Endothelial cell of umbilical vein (primary cell): Measurements from ENCODE around the gene ECHDC1. TPM values are rescaled to one million over a fixed set of nuclear protein-coding genes. Genes with fewer than 3 reads are reported as not detected.

ENCODE experiments used
- BruUV-seq: library from RNA; stranded (reverse); fragments of 400-500 nt; replicated peaks from 2 replicates; lab custom pipeline; 2021; lab: Mats Ljungman, UMichigan
- CTCF ChIA-PET: fragments of 300-600, 350-600 bp; sonication (Branson Sonifier 250); formaldehyde crosslinking; loops from one replicate; lab custom pipeline; 2021; ENCODE audit warnings: antibody characterized with exemption, inconsistent platforms; lab: Charles Lee
- POLR2A ChIA-PET: fragments of 300-600, 350-600 bp; sonication (Branson Sonifier 250); formaldehyde crosslinking; loops from one replicate; lab custom pipeline; 2021; ENCODE audit warnings: antibody characterized with exemption, inconsistent platforms; lab: Charles Lee
- DNase-seq: peaks from one replicate; pipeline ENCODE4 v3.0.0-alpha.2; 2011; ENCODE audit warnings: low read depth, low spot score
- FAIRE-seq: peaks from 2 replicates; lab custom pipeline; 2011; peaks lifted over from hg19 to GRCh38; lab: Jason Lieb, UNC
- H2AFZ ChIP-seq: 2 replicates; pipeline ENCODE4 v1.6.0; 2012; ENCODE audit warnings: low read depth, low read length, control low read depth, inconsistent platforms
- H3K27ac ChIP-seq: 2 replicates; pipeline ENCODE4 v1.5.1; 2011; ENCODE audit warnings: low read depth, mild to moderate bottlenecking, control low read depth, low read length, moderate library complexity; ENCODE audit not compliant: insufficient read depth
- H3K27me3 ChIP-seq, 2 experiments: 2 replicates each; pipeline versions ENCODE4 v1.6.0 to v1.6.1; 2011; ENCODE audit warnings: low read length in 2 of 2, mixed read lengths in 1 of 2; ENCODE audit not compliant: control insufficient read depth in 2 of 2, insufficient read depth in 2 of 2
- H3K36me3 ChIP-seq, 2 experiments: 2 replicates in 1 of 2; 3 replicates in 1 of 2; pipeline ENCODE4 v1.5.1; 2011; ENCODE audit warnings: low read length in 2 of 2, mild to moderate bottlenecking in 1 of 2, moderate library complexity in 1 of 2; ENCODE audit not compliant: control insufficient read depth in 2 of 2, insufficient read depth in 2 of 2; ENCODE audit errors: extremely low read depth in 1 of 2
- H3K4me1 ChIP-seq: 3 replicates; pipeline ENCODE4 v1.5.1; 2011; ENCODE audit warnings: mild to moderate bottlenecking, low read length; ENCODE audit not compliant: control insufficient read depth, insufficient read depth; ENCODE audit errors: extremely low read depth
- H3K4me2 ChIP-seq: 2 replicates; pipeline ENCODE4 v1.6.1; 2011; ENCODE audit warnings: low read length, control low read depth, mixed read lengths; ENCODE audit not compliant: insufficient read depth
- H3K4me3 ChIP-seq, 3 experiments: fragments of 200-600 bp in 1 of 3; sonication (generic), shearing (Covaris generic) in 1 of 3; replicated peaks in 1 of 3; 2 replicates each; pipeline ENCODE4 v1.5.1; 2011 to 2016; ENCODE audit warnings: control low read depth in 3 of 3, low read length in 3 of 3, mild to moderate bottlenecking in 2 of 3, inconsistent platforms in 1 of 3, low read depth in 1 of 3, moderate library complexity in 1 of 3; ENCODE audit not compliant: insufficient read depth in 1 of 3
- H3K79me2 ChIP-seq: 2 replicates; pipeline ENCODE4 v1.6.0; 2012; ENCODE audit warnings: low read length, inconsistent platforms; ENCODE audit not compliant: control insufficient read depth, insufficient read depth
- H3K9ac ChIP-seq: replicated peaks from 2 replicates; pipeline ENCODE3; 2011; ENCODE audit warnings: low read length, control low read depth; ENCODE audit not compliant: insufficient read depth; ENCODE audit errors: extremely low read depth
- H3K9me1 ChIP-seq: replicated peaks from 3 replicates; pipeline ENCODE4 v1.6.0; 2011; ENCODE audit warnings: mild to moderate bottlenecking, low read length; ENCODE audit not compliant: control insufficient read depth, insufficient read depth; ENCODE audit errors: extremely low read depth
- H3K9me3 ChIP-seq: replicated peaks from 2 replicates; pipeline ENCODE4 v1.5.1; 2012; ENCODE audit warnings: low read length, inconsistent platforms; ENCODE audit not compliant: control insufficient read depth, insufficient read depth
- H4K20me1 ChIP-seq: replicated peaks from 2 replicates; pipeline ENCODE3; 2011; ENCODE audit warnings: mild to moderate bottlenecking, low read length; ENCODE audit not compliant: control insufficient read depth, insufficient read depth; ENCODE audit errors: extremely low read depth
- FOS ChIP-seq: IDR thresholded peaks from 2 replicates; pipeline ENCODE4 v1.6.1; 2011; ENCODE audit warnings: mild to moderate bottlenecking, low read length, moderate library complexity, borderline replicate concordance; ENCODE audit not compliant: insufficient read depth
- GATA2 ChIP-seq: IDR thresholded peaks from 2 replicates; pipeline ENCODE4 v1.7.0; 2011; ENCODE audit warnings: low read depth, mild to moderate bottlenecking, moderate library complexity, mixed read lengths, low read length; ENCODE audit not compliant: insufficient read length, insufficient read depth
- POLR2A ChIP-seq: IDR thresholded peaks from 2 replicates; pipeline ENCODE4 v1.6.1; 2012; ENCODE audit warnings: low read depth, mild to moderate bottlenecking, control low read depth, low read length
- POLR2AphosphoS5 ChIP-seq: IDR thresholded peaks from 2 replicates; pipeline ENCODE4 v1.6.1; 2012; ENCODE audit warnings: low read depth, mild to moderate bottlenecking, control low read depth, low read length, moderate library complexity; ENCODE audit not compliant: insufficient read depth
- dilution Hi-C: fragments of 300-500 bp; cut with MboI; formaldehyde crosslinking; loops from one replicate; pipeline ENCODE4 v1.15.0; 2019; ENCODE audit warnings: low sequenced_read_pairs; ENCODE audit not compliant: extremely low pct_ligation_motif_present
- intact Hi-C: fragments of 100-400 bp; cut with micrococcal nuclease; formaldehyde crosslinking; loops from one replicate; pipeline ENCODE4 v1.10.0; 2022
- polyA plus RNA-seq, 4 experiments: library from polyadenylated mRNA; depleted of rRNA in 3 of 4; stranded (reverse) in 3 of 4; unstranded in 1 of 4; fragments of >200 nt; gene quantifications; 2 replicates each; pipeline versions ENCODE4 v1.2.1 to v1.2.3, GENCODE V29; 2011 to 2012; ENCODE audit warnings: missing spikeins in 1 of 4
- total RNA-seq: library from RNA; stranded (reverse); gene quantifications from 2 replicates; pipeline ENCODE4 v1.2.3, GENCODE V29; 2021
- TF ChIP-seq, protein P1 (sequence below): IDR thresholded peaks from 2 replicates; pipeline ENCODE4 v1.6.1; 2011; ENCODE audit not compliant: insufficient read depth, insufficient read length

ECHDC1 gene
- total and polyA plus RNA-seq, 2 donors (not counting 3 experiments of a cell fraction or from before 2014, with no cell fraction given) = 8.1 to 36.8 TPM

DNA sequence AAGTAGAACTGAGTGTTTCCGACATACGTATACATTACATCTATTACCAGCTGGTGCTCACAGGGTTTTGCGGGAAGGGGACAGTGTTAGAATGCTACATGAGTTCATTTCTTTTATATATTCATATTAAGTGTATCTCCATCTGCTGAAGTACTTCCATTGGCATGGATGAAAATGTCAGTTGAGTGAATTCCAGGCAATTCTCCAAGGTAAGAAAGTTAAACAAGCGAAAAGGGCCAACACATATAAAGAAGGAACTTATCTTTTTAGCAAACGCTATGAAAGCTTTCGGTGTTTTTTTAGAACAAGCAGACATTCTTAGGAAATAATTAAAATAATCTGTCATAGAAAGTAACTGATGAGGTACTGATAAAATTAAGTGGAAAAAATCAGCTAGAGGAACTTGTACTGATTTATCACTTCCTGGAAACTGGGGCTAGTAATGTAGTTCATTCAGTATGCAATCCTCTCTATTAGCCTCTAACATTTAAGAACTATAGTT lies 42.2 kb downstream of the ECHDC1 start:
- Histone ChIP-seq H3K36me3 (no peaks in the 10 kb centered on the region), H3K27me3 (no peaks in the 10 kb centered on the region), H2AFZ (no peak overlapping the region), H3K79me2 (peaks cover 1% of the 10 kb centered on the region), H3K4me1 (peaks cover 29% of the 10 kb centered on the region), H3K27ac (peak overlapping the region; percentile 32), H3K4me3 (no peak overlapping the region), H3K9me3 (no peaks in the 10 kb centered on the region), H3K4me2 (peak overlapping the region; percentile 75), H3K9me1 (no peaks in the 10 kb centered on the region), H4K20me1 (peaks cover 7% of the 10 kb centered on the region), H3K9ac (peak overlapping the region; percentile 31)
- POLR2A ChIA-PET = interaction anchor here (0.7 to 1.7 kb wide), 2 partner anchors 35 to 41 kb away, joined by 3 to 7 read pairs; partner anchors contain the start of gene RNF146
- dilution Hi-C loops = no loop called here
- intact Hi-C loops = loop anchor here (2.0 kb wide), 1 partner anchor 34 kb away; the partner anchor contains the start of gene RNF146
- peak; percentile 67 for FAIRE-seq
- TF ChIP-seq GATA2 (peak; percentile 68), POLR2AphosphoS5 (peak; percentile 23)
- TF ChIP-seq, protein P1, sequence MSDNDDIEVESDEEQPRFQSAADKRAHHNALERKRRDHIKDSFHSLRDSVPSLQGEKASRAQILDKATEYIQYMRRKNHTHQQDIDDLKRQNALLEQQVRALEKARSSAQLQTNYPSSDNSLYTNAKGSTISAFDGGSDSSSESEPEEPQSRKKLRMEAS = no peak
- BruUV-seq = no TSS peak
- peak; percentile 77 for DNase-seq
- CTCF ChIA-PET = interaction anchor here (1.1 to 5.7 kb wide), 20 partner anchors 10 to 388 kb away, joined by 3 to 93 read pairs (median 6); partner anchors contain the start of genes ECHDC1, KIAA0408 and RNF146

DNA sequence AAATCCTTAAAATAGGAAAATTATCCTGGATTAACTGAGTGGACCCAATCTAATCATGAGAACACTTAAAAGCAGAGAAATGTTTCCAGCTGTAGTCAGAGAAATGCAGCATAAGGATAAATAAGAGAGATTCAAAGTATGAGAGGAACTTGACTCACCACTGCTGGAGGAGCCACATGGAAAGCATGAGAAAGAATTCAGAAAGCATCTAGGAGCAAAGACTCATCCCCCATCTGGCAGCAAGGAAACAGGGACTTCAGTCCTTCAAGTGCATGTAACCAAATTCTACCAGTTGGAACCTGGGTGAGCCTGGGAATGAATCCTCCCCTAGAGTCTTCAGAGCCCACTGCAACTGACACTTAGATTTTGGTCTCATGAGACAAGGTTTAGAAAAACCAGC lies 43.0 kb downstream of the ECHDC1 start:
- Histone ChIP-seq H3K9me1 (no peaks in the 10 kb centered on the region), H3K27ac (no peak overlapping the region), H3K36me3 (no peaks in the 10 kb centered on the region), H3K4me3 (no peak overlapping the region), H3K4me1 (peaks cover 29% of the 10 kb centered on the region), H3K4me2 (no peak overlapping the region), H4K20me1 (peaks cover 7% of the 10 kb centered on the region), H3K9me3 (no peaks in the 10 kb centered on the region), H3K27me3 (no peaks in the 10 kb centered on the region), H2AFZ (no peak overlapping the region), H3K79me2 (no peaks in the 10 kb centered on the region), H3K9ac (no peak overlapping the region)
- dilution Hi-C loops = no loop called here
- no TSS peak for BruUV-seq
- DNase-seq = peak; percentile 65
- no peak for FAIRE-seq
- ChIA-PET CTCF (interaction anchor here (1.1 to 5.7 kb wide), 14 partner anchors 9 to 389 kb away, joined by 3 to 93 read pairs (median 8); partner anchors contain the start of genes ECHDC1, KIAA0408 and RNF146), POLR2A (interaction anchor here (0.7 kb wide), 1 partner anchor 34 kb away, joined by 3 read pairs; the partner anchor contains the start of gene RNF146)
- intact Hi-C loops = loop anchor here (2.0 kb wide), 1 partner anchor 34 kb away; the partner anchor contains the start of gene RNF146
- TF ChIP-seq FOS (peak; percentile 40), POLR2A (no peak)
